GM23338 (cell line): ENCODE results near the gene COL21A1. TPM values are rescaled to one million over a fixed set of nuclear protein-coding genes. Genes with fewer than 3 reads are reported as not detected.

ENCODE experiments used
- ATAC-seq: fragments of 200-7000 bp; cut with Tn5 transposase; 3 replicates; pipeline ENCODE4 v1.9.1; 2020
- DNase-seq: peaks from one replicate; pipeline ENCODE4 v3.0.0-alpha.2; 2015; ENCODE audit warnings: low spot score
- H2AFZ ChIP-seq: fragments of 200-600 bp; sonication (generic); 2 replicates; pipeline ENCODE4 v1.8.0; 2016; ENCODE audit warnings: antibody characterized with exemption, mild to moderate bottlenecking, moderate library complexity
- H3F3A ChIP-seq: fragments of 200-600 bp; sonication (generic); replicated peaks from 2 replicates; pipeline ENCODE4 v1.8.0; 2017; ENCODE audit warnings: antibody characterized with exemption, mixed run types, low read depth
- H3K27ac ChIP-seq: fragments of 200-600 bp; sonication (generic); 2 replicates; pipeline ENCODE4 v1.6.1; 2016; ENCODE audit warnings: low read depth
- H3K27me3 ChIP-seq: fragments of 200-600 bp; sonication (generic); 2 replicates; pipeline ENCODE4 v1.8.0; 2016; ENCODE audit warnings: mild to moderate bottlenecking, mixed run types, moderate library complexity; ENCODE audit not compliant: insufficient read depth
- H3K36me3 ChIP-seq: fragments of 200-600 bp; sonication (generic); 2 replicates; pipeline ENCODE4 v1.8.0; 2016; ENCODE audit warnings: mild to moderate bottlenecking; ENCODE audit not compliant: insufficient read depth
- H3K4me1 ChIP-seq: fragments of 200-600 bp; sonication (generic); 2 replicates; pipeline ENCODE4 v1.8.0; 2016; ENCODE audit warnings: mild to moderate bottlenecking, moderate library complexity; ENCODE audit not compliant: insufficient read depth
- H3K4me2 ChIP-seq: fragments of 200-600 bp; sonication (generic); 2 replicates; pipeline ENCODE4 v1.7.1; 2017; ENCODE audit warnings: mixed run types
- H3K4me3 ChIP-seq: fragments of 200-600 bp; sonication (generic); 2 replicates; pipeline ENCODE4 v1.6.1; 2016; ENCODE audit warnings: mixed run types
- H3K79me2 ChIP-seq: fragments of 200-600 bp; sonication (generic); replicated peaks from 2 replicates; pipeline ENCODE4 v1.8.0; 2017; ENCODE audit warnings: mild to moderate bottlenecking; ENCODE audit not compliant: insufficient read depth
- H3K9me2 ChIP-seq: fragments of 200-600 bp; sonication (generic); 2 replicates; pipeline ENCODE4 v1.8.0; 2017; ENCODE audit not compliant: insufficient read depth
- H4K20me1 ChIP-seq: fragments of 200-600 bp; sonication (generic); replicated peaks from 2 replicates; pipeline ENCODE4 v1.8.0; 2017; ENCODE audit warnings: mild to moderate bottlenecking; ENCODE audit not compliant: insufficient read depth
- H3K27ac Mint-ChIP-seq: 2 replicates; pipeline ENCODE4 v1.8.0; 2020; ENCODE audit warnings: inconsistent platforms, mild to moderate bottlenecking, moderate library complexity, mixed read lengths
- H3K27me3 Mint-ChIP-seq: 3 replicates; pipeline ENCODE4 v1.8.0; 2022; ENCODE audit warnings: low read depth, mild to moderate bottlenecking, moderate library complexity, mixed read lengths, inconsistent platforms; ENCODE audit not compliant: insufficient read depth, poor library complexity
- H3K36me3 Mint-ChIP-seq: 3 replicates; pipeline ENCODE4 v1.8.0; 2021; ENCODE audit warnings: low read depth, mild to moderate bottlenecking, inconsistent platforms, moderate library complexity, mixed read lengths
- H3K4me1 Mint-ChIP-seq: 3 replicates; pipeline ENCODE4 v1.8.0; 2020; ENCODE audit warnings: mild to moderate bottlenecking, inconsistent platforms, mixed read lengths
- H3K4me3 Mint-ChIP-seq: 3 replicates; pipeline ENCODE4 v1.8.0; 2021; ENCODE audit warnings: moderate library complexity, mild to moderate bottlenecking, inconsistent platforms, mixed read lengths
- H3K9me3 Mint-ChIP-seq: 3 replicates; pipeline ENCODE4 v1.8.0; 2020; ENCODE audit warnings: moderate library complexity, mild to moderate bottlenecking, inconsistent platforms, mixed read lengths
- CREB1 ChIP-seq: fragments of 250-450 bp; sonication (Bioruptor Pico); IDR thresholded peaks from 2 replicates; pipeline ENCODE4 v1.5.0; 2020; ENCODE audit warnings: low read depth, mild to moderate bottlenecking, moderate library complexity
- CTCF ChIP-seq, 2 experiments: fragments of 200-600 bp in 1 of 2; sonication (generic) in 1 of 2; conservative IDR thresholded peaks; 2 replicates each; pipeline versions ENCODE4 v1.5.1 to v1.6.1; 2016 to 2017; ENCODE audit warnings: antibody characterized with exemption in 2 of 2, low read depth in 2 of 2, mild to moderate bottlenecking in 2 of 2, moderate library complexity in 1 of 2
- EZH2 ChIP-seq: fragments of 200-600 bp; sonication (generic); IDR thresholded peaks from one replicate; pipeline ENCODE4 v1.8.0; 2017; ENCODE audit warnings: antibody characterized with exemption, mild to moderate bottlenecking, low read depth; ENCODE audit not compliant: unreplicated experiment
- JUNB ChIP-seq: IDR thresholded peaks from one replicate; pipeline ENCODE4 v1.6.1; 2016; ENCODE audit warnings: antibody characterized with exemption; ENCODE audit not compliant: unreplicated experiment
- POLR2AphosphoS5 ChIP-seq: IDR thresholded peaks from 2 replicates; pipeline ENCODE4 v1.6.1; 2016; ENCODE audit warnings: antibody characterized with exemption, low read depth
- REST ChIP-seq: IDR thresholded peaks from one replicate; pipeline ENCODE4 v1.6.1; 2018; ENCODE audit warnings: antibody characterized with exemption; ENCODE audit not compliant: unreplicated experiment
- STAT1 ChIP-seq: IDR thresholded peaks from one replicate; pipeline ENCODE4 v1.6.1; 2016; ENCODE audit warnings: antibody characterized with exemption; ENCODE audit not compliant: unreplicated experiment
- ZNF331 ChIP-seq: fragments of 250-450 bp; sonication (Bioruptor Pico); IDR thresholded peaks from 2 replicates; pipeline ENCODE4 v1.5.0; 2020; ENCODE audit warnings: low read depth, mild to moderate bottlenecking, moderate library complexity
- polyA plus RNA-seq: library from polyadenylated mRNA; unstranded; fragments of >200 nt; fragmentation: Nextera tagmentation; extraction: Ambion mirVana; gene quantifications from 2 replicates; pipeline ENCODE4 v1.2.1, GENCODE V29; 2016
- total RNA-seq: library from RNA; depleted of rRNA; stranded (reverse); fragments of >200 nt; shearing (Covaris generic); gene quantifications from 2 replicates; pipeline ENCODE4 v1.2.3, GENCODE V29; 2014
- TF ChIP-seq, protein P1 (sequence below): IDR thresholded peaks from 2 replicates; pipeline ENCODE4 v1.6.1; 2016; ENCODE audit warnings: antibody characterized with exemption

The COL21A1 gene
- total and polyA plus RNA-seq, 2 experiments from 2014 or later = 5.0 to 6.2 TPM

DNA sequence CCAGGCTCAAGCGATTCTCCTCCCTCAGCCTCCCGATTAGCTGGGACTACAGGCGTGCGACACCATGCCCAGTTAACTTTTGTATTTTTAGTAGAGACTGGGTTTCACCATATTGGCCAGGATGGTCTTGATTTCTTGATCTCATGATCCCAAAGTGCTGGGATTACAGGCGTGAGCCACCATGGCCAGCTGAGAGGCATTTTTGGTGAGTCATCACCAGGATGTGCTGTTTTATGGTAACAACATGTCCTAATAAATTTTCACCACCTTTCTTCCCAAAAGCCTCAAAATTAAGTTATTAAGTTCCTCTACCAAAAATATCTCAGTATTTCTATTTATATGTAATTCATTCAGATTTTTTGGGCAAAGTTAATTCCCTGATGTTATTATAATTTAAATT, 53.5 kb downstream of the COL21A1 start:
- DNase-seq (no peak), ATAC-seq (no peak)
- Histone ChIP-seq H3K4me1 (no peaks in the 10 kb centered on the region), H3F3A (no peaks in the 10 kb centered on the region), H3K27ac (no peak overlapping the region), H3K36me3 (no peaks in the 10 kb centered on the region), H3K9me2 (no peaks in the 10 kb centered on the region; the same call in 1 of the 2 replicates), H3K4me2 (no peak overlapping the region), H2AFZ (no peak overlapping the region), H4K20me1 (no peaks in the 10 kb centered on the region), H3K4me3 (no peak overlapping the region), H3K79me2 (no peaks in the 10 kb centered on the region), H3K27me3 (no peaks in the 10 kb centered on the region)
- H3K4me1 Mint-ChIP-seq = no peaks in the 10 kb centered on the region
- peaks cover 12% of the 10 kb centered on the region; the same call in 2 of the 3 replicates for H3K36me3 Mint-ChIP-seq
- no peak overlapping the region for H3K27ac Mint-ChIP-seq
- H3K27me3 Mint-ChIP-seq = no peaks in the 10 kb centered on the region
- peaks cover 20% of the 10 kb centered on the region for H3K9me3 Mint-ChIP-seq
- no peak for TF ChIP-seq CREB1 (CRISPR knock-in tag)
- no peak for TF ChIP-seq EZH2
- no peak overlapping the region for H3K4me3 Mint-ChIP-seq

DNA sequence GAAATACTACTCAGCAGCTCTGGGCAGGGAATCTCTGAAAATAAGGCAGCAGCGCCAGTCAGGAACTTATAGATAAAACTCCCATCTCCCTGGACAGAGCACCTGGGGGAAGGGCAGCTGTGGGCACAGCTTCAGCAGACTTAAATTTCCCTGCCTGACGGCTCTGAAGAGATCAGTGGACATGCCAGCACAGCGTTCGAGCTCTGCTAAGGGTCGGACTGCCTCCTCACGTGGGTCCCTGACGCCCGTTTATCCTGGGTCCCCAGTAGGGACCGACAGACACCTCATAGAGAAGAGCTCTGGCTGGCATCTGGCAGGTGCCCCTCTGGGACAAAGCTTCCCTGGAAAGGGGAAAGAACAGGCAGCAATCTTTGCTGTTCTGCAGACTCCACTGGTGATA, 59.0 kb downstream of the COL21A1 start:
- Mint-ChIP-seq H3K27me3 (no peaks in the 10 kb centered on the region), H3K36me3 (peaks cover 12% of the 10 kb centered on the region; the same call in 2 of the 3 replicates), H3K9me3 (peaks cover 15% of the 10 kb centered on the region), H3K4me3 (no peak overlapping the region), H3K27ac (no peak overlapping the region), H3K4me1 (no peaks in the 10 kb centered on the region)
- Histone ChIP-seq H2AFZ (no peak overlapping the region), H3K9me2 (no peaks in the 10 kb centered on the region), H3F3A (no peaks in the 10 kb centered on the region), H3K36me3 (no peaks in the 10 kb centered on the region), H3K27ac (no peak overlapping the region), H3K4me3 (no peak overlapping the region), H3K79me2 (no peaks in the 10 kb centered on the region), H3K4me2 (no peak overlapping the region), H4K20me1 (no peaks in the 10 kb centered on the region), H3K4me1 (no peaks in the 10 kb centered on the region), H3K27me3 (no peaks in the 10 kb centered on the region)
- TF ChIP-seq CTCF (conservative IDR thresholded peaks at IDR 0.05; ENCODE audit: low read depth in 2 of 2) = 0 out of 4 replicates have a peak, but pooled peaks of 1 of the 2 experiments have one; percentile 14
- TF ChIP-seq, protein P1, sequence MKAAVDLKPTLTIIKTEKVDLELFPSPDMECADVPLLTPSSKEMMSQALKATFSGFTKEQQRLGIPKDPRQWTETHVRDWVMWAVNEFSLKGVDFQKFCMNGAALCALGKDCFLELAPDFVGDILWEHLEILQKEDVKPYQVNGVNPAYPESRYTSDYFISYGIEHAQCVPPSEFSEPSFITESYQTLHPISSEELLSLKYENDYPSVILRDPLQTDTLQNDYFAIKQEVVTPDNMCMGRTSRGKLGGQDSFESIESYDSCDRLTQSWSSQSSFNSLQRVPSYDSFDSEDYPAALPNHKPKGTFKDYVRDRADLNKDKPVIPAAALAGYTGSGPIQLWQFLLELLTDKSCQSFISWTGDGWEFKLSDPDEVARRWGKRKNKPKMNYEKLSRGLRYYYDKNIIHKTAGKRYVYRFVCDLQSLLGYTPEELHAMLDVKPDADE = no peak
- DNase-seq (peak; percentile 3), ATAC-seq (no peak)

DNA sequence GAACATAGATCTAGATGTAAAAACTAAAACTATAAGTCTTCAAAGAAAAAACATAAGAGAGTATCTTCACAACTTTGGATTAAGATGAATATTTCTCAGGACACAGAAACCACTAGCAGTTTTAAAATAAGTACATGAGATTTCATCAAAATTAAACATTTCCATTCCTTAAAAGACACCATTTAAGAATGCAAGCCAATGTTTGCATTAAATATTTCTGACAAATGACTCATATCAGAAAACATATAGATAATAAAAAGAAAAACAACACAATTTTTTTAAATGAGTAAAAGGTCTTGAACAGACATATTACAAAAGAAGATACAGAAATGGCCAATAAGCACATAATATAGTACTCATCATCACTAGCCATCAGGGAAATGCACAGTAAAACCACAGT, 59.7 kb downstream of the COL21A1 start:
- peaks cover 15% of the 10 kb centered on the region for H3K9me3 Mint-ChIP-seq
- TF ChIP-seq JUNB = no peak
- no peak for TF ChIP-seq REST
- TF ChIP-seq ZNF331 = no peak
- no peak for TF ChIP-seq POLR2AphosphoS5
- TF ChIP-seq STAT1 = no peak

More for the DNA sequence above, 59.7 kb downstream of the COL21A1 start:
- Histone ChIP-seq H3K27ac (no peak overlapping the region), H3K79me2 (no peaks in the 10 kb centered on the region), H3K36me3 (no peaks in the 10 kb centered on the region), H2AFZ (no peak overlapping the region), H4K20me1 (no peaks in the 10 kb centered on the region), H3K27me3 (no peaks in the 10 kb centered on the region), H3K4me3 (no peak overlapping the region), H3K9me2 (no peaks in the 10 kb centered on the region), H3K4me2 (no peak overlapping the region), H3F3A (no peaks in the 10 kb centered on the region), H3K4me1 (no peaks in the 10 kb centered on the region)
- no peaks in the 10 kb centered on the region for H3K4me1 Mint-ChIP-seq
- DNase-seq (no peak), ATAC-seq (no peak)
- H3K36me3 Mint-ChIP-seq = peaks cover 12% of the 10 kb centered on the region; the same call in 2 of the 3 replicates
- no peak overlapping the region for H3K27ac Mint-ChIP-seq
- no peaks in the 10 kb centered on the region for H3K27me3 Mint-ChIP-seq
- no peak overlapping the region for H3K4me3 Mint-ChIP-seq
